Measurements from ENCODE around the gene ZNF578. TPM values are rescaled to one million over a fixed set of nuclear protein-coding genes. Genes with fewer than 3 reads are reported as not detected.

The ZNF578 gene
- total and polyA plus RNA-seq, 2 of the 4 experiments (the other 2 are of a cell fraction), result 1.4 to 4.1 TPM

- H2BK5ac ChIP-seq (ENCODE audit: low read depth, low read length, poor library complexity, severe bottlenecking), result no peak overlapping the region
- no peak overlapping the region for H3K9ac ChIP-seq (ENCODE audit: low read depth, low read length)
- no peaks in the 10 kb centered on the region for H3K9me1 ChIP-seq (ENCODE audit: insufficient read depth, low read length)
- no peak for DNase-seq
- H4K20me1 ChIP-seq (ENCODE audit: insufficient read depth, low read length), result no peaks in the 10 kb centered on the region
- H3K27me3 ChIP-seq (ENCODE audit: control insufficient read depth, insufficient read depth, low read length), result no peaks in the 10 kb centered on the region
- no peak overlapping the region for H3K56ac ChIP-seq (ENCODE audit: extremely low read depth, insufficient read depth, low read length)
- H3K23ac ChIP-seq (ENCODE audit: low read depth, low read length), result no peak overlapping the region
- H3K36me3 ChIP-seq (ENCODE audit: control insufficient read depth, insufficient read depth, low read length), result 0 out of 2 replicates have a peak, but pooled peaks cover under 1% of the 10 kb centered on the region
- H3K27ac ChIP-seq (ENCODE audit: insufficient read depth, low read length), result no peak overlapping the region
- in situ Hi-C loops (cut with MboI; ENCODE audit: low sequenced_read_pairs), result no loop called here
- H2AK9ac ChIP-seq (replicated peaks; ENCODE audit: low read depth, low read length, poor library complexity), result no peak overlapping the region
- H3K4ac ChIP-seq (ENCODE audit: low read depth, low read length), result no peak overlapping the region
- H3K18ac ChIP-seq (ENCODE audit: low read depth, low read length), result no peak overlapping the region
- CTCF ChIA-PET, result no interaction called here
- H3K4me1 ChIP-seq (ENCODE audit: control insufficient read depth, insufficient read depth, low read length), result peaks cover 3% of the 10 kb centered on the region; the same call in 1 of the 2 replicates
- H3K14ac ChIP-seq (replicated peaks; ENCODE audit: low read depth, low read length), result no peak overlapping the region
- no TSS peak for BruUV-seq (replicated peaks)
- intact Hi-C loops (cut with micrococcal nuclease), result no loop called here
- no peak overlapping the region for H4K91ac ChIP-seq (ENCODE audit: insufficient read depth, low read depth, low read length)
- H2BK120ac ChIP-seq (ENCODE audit: low read depth, low read length), result no peak overlapping the region
- H2BK20ac ChIP-seq (ENCODE audit: low read depth, low read length), result no peak overlapping the region
- no peak overlapping the region for H4K5ac ChIP-seq (ENCODE audit: low read depth, low read length)
- H3K4me3 ChIP-seq (ENCODE audit: insufficient read depth, low read depth, low read length), result no peak overlapping the region
- H2BK15ac ChIP-seq (ENCODE audit: low read depth, low read length), result no peak overlapping the region
- peaks cover 12% of the 10 kb centered on the region for H3K9me3 ChIP-seq (ENCODE audit: control insufficient read depth, insufficient read depth, low read length)
- H2AFZ ChIP-seq (replicated peaks; ENCODE audit: low read length, poor library complexity), result no peak overlapping the region
- dilution Hi-C loops (cut with HindIII; ENCODE audit: low sequenced_read_pairs, unreplicated experiment), result no loop called here
- no peak for ATAC-seq (ENCODE audit: low read depth)
- TF ChIP-seq MAZ (IDR thresholded peaks at IDR 0.05; ENCODE audit: borderline replicate concordance, low read depth, low read length) (no peak), SMC3 (IDR thresholded peaks at IDR 0.05; ENCODE audit: low read depth, low read length) (no peak), BHLHE40 (IDR thresholded peaks at IDR 0.05; ENCODE audit: low read depth, low read length) (no peak), POLR2A (IDR thresholded peaks at IDR 0.05; ENCODE audit: low read depth, low read length) (no peak)
- TF ChIP-seq, protein P1, sequence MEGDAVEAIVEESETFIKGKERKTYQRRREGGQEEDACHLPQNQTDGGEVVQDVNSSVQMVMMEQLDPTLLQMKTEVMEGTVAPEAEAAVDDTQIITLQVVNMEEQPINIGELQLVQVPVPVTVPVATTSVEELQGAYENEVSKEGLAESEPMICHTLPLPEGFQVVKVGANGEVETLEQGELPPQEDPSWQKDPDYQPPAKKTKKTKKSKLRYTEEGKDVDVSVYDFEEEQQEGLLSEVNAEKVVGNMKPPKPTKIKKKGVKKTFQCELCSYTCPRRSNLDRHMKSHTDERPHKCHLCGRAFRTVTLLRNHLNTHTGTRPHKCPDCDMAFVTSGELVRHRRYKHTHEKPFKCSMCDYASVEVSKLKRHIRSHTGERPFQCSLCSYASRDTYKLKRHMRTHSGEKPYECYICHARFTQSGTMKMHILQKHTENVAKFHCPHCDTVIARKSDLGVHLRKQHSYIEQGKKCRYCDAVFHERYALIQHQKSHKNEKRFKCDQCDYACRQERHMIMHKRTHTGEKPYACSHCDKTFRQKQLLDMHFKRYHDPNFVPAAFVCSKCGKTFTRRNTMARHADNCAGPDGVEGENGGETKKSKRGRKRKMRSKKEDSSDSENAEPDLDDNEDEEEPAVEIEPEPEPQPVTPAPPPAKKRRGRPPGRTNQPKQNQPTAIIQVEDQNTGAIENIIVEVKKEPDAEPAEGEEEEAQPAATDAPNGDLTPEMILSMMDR (conservative IDR thresholded peaks at IDR 0.05; ENCODE audit: low read depth, low read length), result no peak
- TF ChIP-seq, protein P2, sequence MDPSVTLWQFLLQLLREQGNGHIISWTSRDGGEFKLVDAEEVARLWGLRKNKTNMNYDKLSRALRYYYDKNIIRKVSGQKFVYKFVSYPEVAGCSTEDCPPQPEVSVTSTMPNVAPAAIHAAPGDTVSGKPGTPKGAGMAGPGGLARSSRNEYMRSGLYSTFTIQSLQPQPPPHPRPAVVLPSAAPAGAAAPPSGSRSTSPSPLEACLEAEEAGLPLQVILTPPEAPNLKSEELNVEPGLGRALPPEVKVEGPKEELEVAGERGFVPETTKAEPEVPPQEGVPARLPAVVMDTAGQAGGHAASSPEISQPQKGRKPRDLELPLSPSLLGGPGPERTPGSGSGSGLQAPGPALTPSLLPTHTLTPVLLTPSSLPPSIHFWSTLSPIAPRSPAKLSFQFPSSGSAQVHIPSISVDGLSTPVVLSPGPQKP (IDR thresholded peaks at IDR 0.05; ENCODE audit: borderline replicate concordance, low read depth, low read length), result no peak
- TF ChIP-seq, protein P3, sequence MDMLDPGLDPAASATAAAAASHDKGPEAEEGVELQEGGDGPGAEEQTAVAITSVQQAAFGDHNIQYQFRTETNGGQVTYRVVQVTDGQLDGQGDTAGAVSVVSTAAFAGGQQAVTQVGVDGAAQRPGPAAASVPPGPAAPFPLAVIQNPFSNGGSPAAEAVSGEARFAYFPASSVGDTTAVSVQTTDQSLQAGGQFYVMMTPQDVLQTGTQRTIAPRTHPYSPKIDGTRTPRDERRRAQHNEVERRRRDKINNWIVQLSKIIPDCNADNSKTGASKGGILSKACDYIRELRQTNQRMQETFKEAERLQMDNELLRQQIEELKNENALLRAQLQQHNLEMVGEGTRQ (IDR thresholded peaks at IDR 0.05; ENCODE audit: low read depth, low read length), result no peak
- POLR2A ChIA-PET (ENCODE audit: unreplicated experiment), result no interaction called here
- peaks cover 11% of the 10 kb centered on the region in 2 experiments for H3K79me1 ChIP-seq (ENCODE audit: low read depth in 1 of 2, low read length in 2 of 2)
- H4K8ac ChIP-seq (ENCODE audit: low read depth in 2 of 2, low read length in 2 of 2), result no peak overlapping the region
- no peak overlapping the region for H2AK5ac ChIP-seq (ENCODE audit: low read depth, low read length)
- H3K4me2 ChIP-seq (ENCODE audit: low read depth, low read length), result no peak overlapping the region
- WGBS, 2 experiments (ENCODE audit: extremely low coverage in 2 of 2, insufficient read length in 1 of 2), result no CpG with 5 or more reads among the region's 20 CpGs
Observed at GRCh38 chr19:52524086-52524485, 70.7 kb downstream of the ZNF578 start.
